Activated CD4-positive, alpha-beta T cell treated with anti-CD3 and anti-CD28 coated beads, Interleukin-2, Interleukin-6, amounts not matched to agents 100 ng/mL and 50 ng/mL, durations not matched to agents 16 hours and 8 hours (primary cell): ENCODE measurements around the gene NBEA.

Experiments
- DNase-seq: peaks from one replicate; pipeline ENCODE4 v3.0.0-alpha.2; 2020

Gene NBEA

DNA sequence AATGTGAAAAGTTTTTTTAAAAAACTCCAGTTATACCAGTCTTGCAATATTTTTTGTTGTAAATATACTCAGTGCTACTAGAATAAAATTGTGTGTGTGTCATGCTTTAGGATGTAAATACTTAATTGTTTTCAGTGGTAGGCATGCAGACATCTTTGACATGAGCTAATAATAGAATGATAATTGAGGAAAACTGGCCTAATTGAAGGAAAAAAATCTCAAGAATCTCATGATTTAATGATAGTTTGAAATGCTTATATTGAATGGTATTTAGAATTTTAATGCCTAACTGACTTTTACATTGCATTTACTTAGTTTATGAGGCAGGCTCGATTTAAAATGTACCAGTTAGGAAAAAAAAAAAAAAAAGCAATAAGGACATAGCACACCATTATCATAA lies 537.6 kb downstream of the NBEA start:
- no peak for DNase-seq

GRCh38 chr13:35480346-35480745 lies 538.3 kb downstream of the NBEA start:
- no peak for DNase-seq

DNA sequence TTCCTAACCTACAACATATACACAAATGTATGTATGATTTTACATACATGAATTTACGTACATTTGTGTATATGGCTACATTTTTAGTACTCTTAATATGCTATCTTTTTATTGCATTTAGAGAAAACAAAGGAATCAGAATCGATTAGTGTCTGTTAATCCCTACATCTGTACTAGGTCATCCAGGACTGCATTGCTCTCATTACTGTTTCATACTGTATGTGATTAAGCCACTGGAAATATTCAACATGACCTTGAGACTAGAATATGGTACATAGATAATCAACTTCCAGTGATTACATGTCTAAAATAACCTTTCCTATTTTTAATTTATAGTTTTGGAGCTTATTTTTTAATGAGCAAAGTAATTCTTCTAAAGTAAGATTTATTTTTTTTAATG lies 539.7 kb downstream of the NBEA start:
- DNase-seq, result no peak

DNA sequence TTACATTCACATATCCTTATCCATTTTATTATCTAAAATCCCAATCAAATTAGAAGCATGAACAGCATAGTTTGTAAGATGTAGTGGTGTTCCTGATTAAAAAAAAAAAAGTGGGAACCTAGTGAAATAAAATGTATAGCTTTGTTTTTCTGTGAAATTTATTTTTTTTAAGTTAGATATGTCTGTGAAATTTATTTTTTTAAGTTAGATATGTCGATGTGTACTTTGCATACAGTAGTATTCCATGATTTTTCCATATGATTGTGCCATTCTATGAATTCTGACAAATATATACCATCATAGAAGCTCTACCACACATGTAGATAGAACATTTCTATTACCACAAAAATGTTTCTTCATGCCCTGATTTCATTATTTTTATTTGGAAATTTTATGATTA lies 540.5 kb downstream of the NBEA start:
- no peak for DNase-seq

GRCh38 chr13:35483761-35484160 lies 541.7 kb downstream of the NBEA start:
- DNase-seq, result no peak

DNA sequence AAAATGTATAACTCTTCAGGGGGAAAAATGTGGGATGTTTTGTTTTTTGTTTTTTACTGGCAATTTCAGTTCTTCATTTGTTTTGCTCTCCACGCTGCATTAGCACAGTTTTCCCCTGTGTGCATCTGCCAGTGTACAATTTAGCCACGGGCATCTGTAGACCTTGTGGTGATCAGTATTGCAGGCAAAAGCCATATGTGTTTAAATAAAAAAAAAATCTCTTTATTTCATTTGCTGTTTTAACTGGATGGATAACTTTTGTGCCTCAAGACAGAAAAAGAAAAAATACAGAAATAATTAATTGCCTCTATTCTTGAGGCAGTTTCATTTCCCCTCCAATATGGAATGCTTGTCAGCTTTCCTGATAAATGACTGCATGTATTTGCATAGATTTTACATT lies 542.3 kb downstream of the NBEA start:
- no peak for DNase-seq

DNA sequence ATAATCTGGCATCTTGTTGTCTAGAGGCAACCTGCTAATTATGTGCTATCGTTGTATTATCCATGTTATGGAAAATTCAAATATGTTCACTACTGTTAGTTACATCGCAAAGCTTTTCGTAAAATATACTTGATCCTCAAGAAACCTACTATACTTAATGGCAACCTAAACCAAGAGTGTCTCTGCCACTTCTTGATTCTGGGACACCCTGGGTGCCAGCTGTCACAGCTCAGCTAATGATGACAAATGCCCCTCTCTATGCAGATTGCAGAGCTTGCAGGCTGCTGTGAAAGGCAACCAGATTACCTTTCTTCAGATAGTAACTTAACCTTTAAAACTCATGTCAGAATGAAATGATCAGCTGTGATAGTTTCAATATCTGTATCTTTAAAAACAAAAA lies 543.4 kb downstream of the NBEA start:
- no peak for DNase-seq

DNA sequence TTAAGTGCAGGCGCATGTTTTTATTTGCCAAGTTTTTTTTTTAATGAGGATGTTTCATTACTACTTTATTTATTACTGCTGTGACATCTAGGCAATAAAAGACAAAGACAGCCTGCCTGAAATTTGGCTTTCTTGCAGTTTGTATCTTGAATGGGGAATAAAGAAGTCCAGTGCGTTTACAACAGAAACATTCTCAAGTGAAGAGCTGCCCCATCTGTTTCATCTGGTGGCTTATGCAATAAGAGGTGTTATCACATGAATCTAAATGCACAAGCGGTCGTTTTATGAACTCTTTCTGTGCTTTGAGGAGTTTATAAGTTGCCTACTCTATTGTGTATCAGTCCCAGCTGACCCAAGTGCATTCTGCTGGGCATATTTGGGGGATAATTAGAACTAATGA lies 547.0 kb downstream of the NBEA start:
- DNase-seq, result no peak

DNA sequence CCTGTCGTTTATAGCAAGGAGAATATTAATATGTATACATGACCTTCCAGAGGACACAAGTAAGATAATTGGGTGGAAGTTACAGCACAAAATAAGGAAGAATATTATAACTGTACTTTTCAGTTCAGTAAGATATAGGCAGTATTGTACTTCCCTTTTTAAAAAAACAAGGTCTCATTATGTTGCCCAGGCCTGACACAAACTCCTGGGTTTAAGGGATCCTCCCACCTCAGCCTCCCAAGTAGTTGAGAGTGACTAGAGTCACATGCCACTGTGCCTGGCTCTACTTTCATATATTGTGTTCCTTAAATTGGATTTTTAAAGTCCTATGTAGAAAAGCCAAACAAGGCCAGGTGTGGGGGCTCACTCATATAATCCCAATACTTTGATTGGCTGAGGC lies 553.9 kb downstream of the NBEA start:
- no peak for DNase-seq

DNA sequence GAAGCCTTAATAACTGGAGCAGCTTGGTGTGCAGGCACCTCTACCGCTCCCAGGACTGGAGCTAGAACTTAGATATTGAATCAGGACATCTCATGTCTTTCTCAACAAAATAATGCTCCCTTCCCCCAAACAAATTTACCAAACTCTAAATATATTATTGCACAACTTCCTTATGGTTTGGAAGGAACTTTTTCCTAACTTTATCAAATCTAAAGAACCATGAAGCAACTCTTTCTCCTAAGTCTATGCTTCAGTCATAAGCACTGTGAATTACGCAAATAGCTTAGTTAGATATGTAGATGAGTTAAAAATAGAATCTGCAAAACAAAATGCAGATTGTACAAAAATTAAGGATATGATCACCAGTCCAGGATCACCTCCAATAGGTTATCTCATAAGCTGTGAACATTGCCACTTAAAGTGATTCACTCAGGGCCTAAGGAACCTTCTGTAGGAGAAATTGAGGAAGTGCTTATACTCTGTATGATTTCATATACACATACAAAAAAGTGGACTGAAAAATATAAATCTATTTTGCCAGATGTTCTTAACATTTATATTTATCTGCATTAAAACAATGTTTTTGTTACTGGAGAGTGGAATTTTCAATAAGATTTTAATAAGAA lies 554.8 kb downstream of the NBEA start:
- DNase-seq, result no peak

DNA sequence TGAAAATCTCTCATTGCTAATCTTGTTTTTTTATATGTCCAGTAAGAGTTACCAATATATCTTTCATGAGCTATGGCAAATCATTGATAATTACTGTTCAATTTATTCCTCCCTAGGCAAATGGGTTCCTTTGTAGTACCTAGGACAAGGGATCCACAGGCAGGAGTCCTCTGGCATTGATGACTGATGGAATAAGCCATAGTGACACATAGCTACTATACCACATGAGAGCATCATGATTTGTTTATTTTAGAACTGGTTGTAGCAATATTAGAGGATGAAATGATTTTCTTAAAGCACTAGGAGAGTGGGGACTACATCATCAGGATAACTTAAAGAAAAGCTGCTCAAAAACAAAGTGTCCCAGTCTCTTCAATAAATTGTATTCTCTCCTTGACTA lies 556.2 kb downstream of the NBEA start:
- no peak for DNase-seq

DNA sequence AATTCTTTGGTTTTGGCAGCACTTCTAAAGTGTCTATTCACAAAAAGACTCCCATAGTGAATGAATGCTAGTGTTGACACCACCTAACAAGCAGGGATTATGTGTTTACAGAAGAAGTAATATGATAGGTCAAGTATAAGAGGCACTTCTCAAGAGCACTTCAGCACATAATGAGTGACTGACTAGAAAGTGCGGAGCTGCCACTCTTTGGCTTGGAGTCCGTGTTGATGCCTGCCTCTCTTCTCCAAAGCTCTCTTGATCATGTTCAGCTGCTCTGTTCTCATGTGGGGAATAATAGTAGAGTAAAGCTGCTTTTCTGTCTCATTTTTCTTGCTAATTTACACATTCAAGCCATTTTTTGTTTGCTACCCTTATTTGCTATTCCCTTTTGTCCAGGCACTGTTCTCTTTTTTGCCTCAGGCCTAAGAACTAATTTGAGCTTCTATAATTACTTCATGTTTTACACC lies 557.2 kb downstream of the NBEA start:
- no peak for DNase-seq

GRCh38 chr13:35499676-35500075 lies 557.6 kb downstream of the NBEA start:
- DNase-seq, result no peak

GRCh38 chr13:35500144-35500543 lies 558.1 kb downstream of the NBEA start:
- DNase-seq, result no peak

DNA sequence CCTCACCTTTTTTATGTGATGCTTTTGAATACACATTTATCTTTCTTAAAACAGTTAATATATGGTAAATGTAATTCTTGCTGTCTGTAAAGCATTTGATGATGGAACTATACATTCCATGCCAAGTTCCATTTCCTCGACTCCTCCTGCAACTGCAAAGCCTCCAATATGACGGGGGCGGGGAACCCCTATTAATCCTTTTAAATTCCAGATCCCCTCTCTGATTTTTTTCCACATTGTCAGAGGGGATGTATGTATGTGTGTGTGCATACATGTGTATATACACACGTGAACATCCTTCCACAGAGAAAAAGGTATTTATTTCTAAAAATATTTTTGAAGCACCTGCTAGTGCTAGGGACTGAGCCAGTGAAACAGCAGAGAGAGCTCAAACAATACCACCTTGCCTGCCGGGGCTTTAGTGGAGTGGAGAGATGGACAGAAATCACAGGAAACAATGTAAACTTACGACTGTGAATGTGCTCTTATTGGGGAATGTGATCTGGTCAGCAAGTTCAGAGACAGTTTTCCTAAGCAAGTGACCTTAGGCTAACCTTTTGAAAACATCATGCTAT lies 559.7 kb downstream of the NBEA start:
- no peak for DNase-seq

- no peak for DNase-seq
These were observed 560.4 kb downstream of the NBEA start for GRCh38 chr13:35502456-35502855.

DNA sequence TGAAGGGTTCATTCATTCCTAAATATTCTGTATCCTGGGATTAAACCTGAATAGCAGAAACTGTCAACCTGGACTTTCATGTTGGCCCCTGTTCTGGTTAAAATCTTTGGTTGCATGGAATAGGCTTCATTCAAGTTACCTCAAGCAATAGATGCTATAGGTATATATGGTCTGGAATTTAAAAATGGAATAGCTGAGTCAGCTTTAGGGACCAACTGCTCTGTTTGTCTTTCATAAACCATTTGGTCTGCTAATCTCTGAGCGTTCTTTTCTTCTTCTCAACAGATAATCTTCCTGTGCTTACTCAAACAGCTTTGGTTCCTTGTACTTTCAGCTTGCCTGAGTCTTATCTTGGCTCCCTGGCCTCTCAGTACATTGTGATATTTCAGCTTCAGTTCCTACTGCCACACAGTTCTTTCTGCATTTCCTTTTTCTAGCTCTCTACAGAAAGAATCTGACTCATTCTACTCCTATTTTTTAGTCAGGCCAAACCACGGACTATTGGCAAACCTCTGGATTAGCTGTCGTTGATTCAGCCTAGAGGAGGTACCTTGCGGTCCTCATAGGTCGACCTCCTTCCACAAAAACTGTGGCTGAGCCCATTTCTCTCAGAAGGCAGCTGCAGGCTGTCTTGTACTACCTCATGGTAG lies 570.3 kb downstream of the NBEA start:
- DNase-seq, result peak; percentile 8

DNA sequence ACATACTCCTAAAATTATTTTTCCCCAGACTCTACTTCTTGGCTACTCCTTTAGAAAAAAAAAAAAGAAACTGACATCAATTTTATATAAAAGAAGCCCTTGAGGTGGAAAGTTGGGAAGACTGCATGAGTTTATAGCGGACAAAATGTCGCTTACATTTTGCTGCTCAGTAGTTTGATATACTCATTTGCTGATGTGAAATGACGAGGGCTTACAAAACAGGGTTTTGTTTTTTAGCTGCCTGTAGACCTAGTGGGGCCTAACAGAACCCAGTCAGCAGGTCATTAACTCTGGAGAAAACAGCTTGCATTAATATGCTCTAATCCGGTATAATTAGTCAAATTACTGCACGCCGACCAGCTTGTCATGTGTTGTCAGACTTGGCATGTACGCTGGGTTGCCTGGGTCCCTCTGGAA lies 572.0 kb downstream of the NBEA start:
- DNase-seq, result no peak

- no peak for DNase-seq
These were observed 572.9 kb downstream of the NBEA start for GRCh38 chr13:35514801-35515502.

- DNase-seq, result no peak
These were observed 576.4 kb downstream of the NBEA start for GRCh38 chr13:35518337-35518946.

- DNase-seq, result no peak
These were observed 582.1 kb downstream of the NBEA start for GRCh38 chr13:35524171-35524570.

- DNase-seq, result no peak
These were observed 584.5 kb downstream of the NBEA start for GRCh38 chr13:35526577-35526976.

- DNase-seq, result no peak
These were observed 585.4 kb downstream of the NBEA start for GRCh38 chr13:35527451-35527850.

GRCh38 chr13:35530147-35530546 lies 588.1 kb downstream of the NBEA start:
- no peak for DNase-seq
